Neural crest cell (in vitro differentiated cells): Measurements from ENCODE around the gene MAP2K6. TPM values are rescaled to one million over a fixed set of nuclear protein-coding genes. Genes with fewer than 3 reads are reported as not detected.

ENCODE experiments used
- DNase-seq: peaks from one replicate; pipeline ENCODE4 v3.0.0; 2021; ENCODE audit warnings: low read depth, mixed read lengths, low spot score
- H3K27ac Mint-ChIP-seq: one replicate; pipeline ENCODE4 v1.8.0; 2021; ENCODE audit warnings: mild to moderate bottlenecking, mixed read lengths; ENCODE audit not compliant: unreplicated experiment
- H3K27me3 Mint-ChIP-seq: 2 replicates; pipeline ENCODE4 v1.8.0; 2021; ENCODE audit warnings: low read depth, mild to moderate bottlenecking, mixed read lengths
- H3K36me3 Mint-ChIP-seq: 2 replicates; pipeline ENCODE4 v1.8.0; 2021; ENCODE audit warnings: low read depth, mild to moderate bottlenecking, mixed read lengths
- H3K4me1 Mint-ChIP-seq: 2 replicates; pipeline ENCODE4 v1.8.0; 2021; ENCODE audit warnings: mixed read lengths
- H3K4me3 Mint-ChIP-seq: one replicate; pipeline ENCODE4 v1.8.0; 2021; ENCODE audit warnings: mild to moderate bottlenecking, mixed read lengths
- H3K9me3 Mint-ChIP-seq: 2 replicates; pipeline ENCODE4 v1.8.0; 2021; ENCODE audit warnings: mixed read lengths
- CTCF ChIP-seq: fragments of 200-600 bp; sonication (generic); conservative IDR thresholded peaks from 2 replicates; pipeline ENCODE4 v1.5.0; 2021; ENCODE audit warnings: antibody characterized with exemption, mild to moderate bottlenecking
- total RNA-seq: library from RNA; stranded (reverse); gene quantifications from 2 replicates; pipeline ENCODE4 v1.2.1, GENCODE V29; 2021

Gene MAP2K6
- total RNA-seq, 1 donor from 2014 or later, result 45.4 TPM

GRCh38 chr17:69503711-69504110 lies 89.2 kb downstream of the MAP2K6 start:
- Mint-ChIP-seq H3K36me3 (peaks cover 15% of the 10 kb centered on the region), H3K4me3 (no peak overlapping the region), H3K9me3 (no peaks in the 10 kb centered on the region), H3K27ac (no peak overlapping the region), H3K27me3 (no peaks in the 10 kb centered on the region), H3K4me1 (peaks cover 29% of the 10 kb centered on the region)
- TF ChIP-seq CTCF, result no peak
- no peak for DNase-seq

- Mint-ChIP-seq H3K27ac (peak overlapping the region; percentile 16), H3K4me3 (no peak overlapping the region), H3K27me3 (no peaks in the 10 kb centered on the region), H3K4me1 (peaks cover 32% of the 10 kb centered on the region), H3K36me3 (peaks cover 18% of the 10 kb centered on the region), H3K9me3 (no peaks in the 10 kb centered on the region)
- TF ChIP-seq CTCF, result no peak
- no peak for DNase-seq
Measured at GRCh38 chr17:69505740-69506139, 91.2 kb downstream of the MAP2K6 start.

GRCh38 chr17:69506489-69506888 lies 92.0 kb downstream of the MAP2K6 start:
- Mint-ChIP-seq H3K36me3 (peaks cover 18% of the 10 kb centered on the region), H3K27me3 (no peaks in the 10 kb centered on the region), H3K27ac (no peak overlapping the region), H3K4me1 (peaks cover 32% of the 10 kb centered on the region), H3K9me3 (no peaks in the 10 kb centered on the region), H3K4me3 (no peak overlapping the region)
- TF ChIP-seq CTCF, result peak; percentile 53
- no peak for DNase-seq

GRCh38 chr17:69508814-69509213 lies 94.3 kb downstream of the MAP2K6 start:
- no peak for DNase-seq
- H3K9me3 Mint-ChIP-seq, result no peaks in the 10 kb centered on the region
- no peak for TF ChIP-seq CTCF
- no peaks in the 10 kb centered on the region for H3K27me3 Mint-ChIP-seq
- no peak overlapping the region for H3K4me3 Mint-ChIP-seq
- H3K27ac Mint-ChIP-seq, result no peak overlapping the region
- peaks cover 18% of the 10 kb centered on the region for H3K36me3 Mint-ChIP-seq
- H3K4me1 Mint-ChIP-seq, result peaks cover 18% of the 10 kb centered on the region

GRCh38 chr17:69511250-69511649 lies 96.8 kb downstream of the MAP2K6 start:
- peaks cover 12% of the 10 kb centered on the region for H3K4me1 Mint-ChIP-seq
- no peak for DNase-seq
- peaks cover 19% of the 10 kb centered on the region for H3K36me3 Mint-ChIP-seq
- no peak overlapping the region for H3K4me3 Mint-ChIP-seq
- no peak for TF ChIP-seq CTCF
- H3K27ac Mint-ChIP-seq, result no peak overlapping the region
- H3K27me3 Mint-ChIP-seq, result no peaks in the 10 kb centered on the region
- peaks cover 6% of the 10 kb centered on the region for H3K9me3 Mint-ChIP-seq

- Mint-ChIP-seq H3K9me3 (peaks cover 6% of the 10 kb centered on the region), H3K4me3 (no peak overlapping the region), H3K36me3 (peaks cover 22% of the 10 kb centered on the region), H3K27me3 (no peaks in the 10 kb centered on the region), H3K4me1 (peaks cover 12% of the 10 kb centered on the region), H3K27ac (no peak overlapping the region)
- TF ChIP-seq CTCF, result no peak
- DNase-seq, result no peak
Measured at GRCh38 chr17:69512946-69513345, 98.4 kb downstream of the MAP2K6 start.
